HepG2 (cell line): ENCODE data around the gene ROS1. TPM values are rescaled to one million over a fixed set of nuclear protein-coding genes. Genes with fewer than 3 reads are reported as not detected.

ENCODE experiments used
- ATAC-seq: fragments of 200-7000 bp; cut with Tn5 transposase; 3 replicates; pipeline ENCODE4 v1.9.1; 2020; ENCODE audit warnings: mild to moderate bottlenecking, moderate library complexity
- BruUV-seq: library from RNA; stranded (reverse); fragments of 400-500 nt; replicated peaks from 2 replicates; lab custom pipeline; 2021; lab: Mats Ljungman, UMichigan
- CTCF ChIA-PET: fragments of 300-600 bp; formaldehyde crosslinking; extraction: SDS; loops from one replicate; lab custom pipeline; 2021; ENCODE audit warnings: low total read pairs, inconsistent platforms, low intra/inter-chr PET ratio; lab: Yijun Ruan, JAX
- POLR2A ChIA-PET: fragments of 350-600 bp; sonication (Branson Sonifier 250); formaldehyde crosslinking; loops from one replicate; lab custom pipeline; 2020; ENCODE audit warnings: antibody characterized with exemption, inconsistent platforms; lab: Yijun Ruan, JAX
- DNase-seq: peaks from one replicate; pipeline ENCODE4 v3.0.0-alpha.2; 2015; ENCODE audit warnings: low spot score
- FAIRE-seq: peaks from 3 replicates; lab custom pipeline; 2011; peaks lifted over from hg19 to GRCh38; lab: Jason Lieb, UNC
- H2AFZ ChIP-seq: one replicate; pipeline ENCODE4 v1.6.1; 2011; ENCODE audit warnings: low read length, inconsistent platforms
- H3K27ac ChIP-seq: fragments of 300-600 bp; 3 replicates; pipeline ENCODE4 v1.8.0; 2011; ENCODE audit warnings: mixed run types, mild to moderate bottlenecking, mixed read lengths, low read length, inconsistent platforms; ENCODE audit not compliant: insufficient read depth; ENCODE audit errors: extremely low read length
- H3K27me3 ChIP-seq, 2 experiments: fragments of 200-600 bp in 1 of 2; 2 replicates in 1 of 2; 3 replicates in 1 of 2; pipeline versions ENCODE4 v1.6.0 to v1.8.0; 2011; ENCODE audit warnings: low read length in 2 of 2, mild to moderate bottlenecking in 2 of 2, moderate library complexity in 2 of 2, inconsistent platforms in 1 of 2; ENCODE audit not compliant: insufficient read depth in 2 of 2, control insufficient read depth in 1 of 2
- H3K36me3 ChIP-seq, 2 experiments: fragments of 200-600 bp in 1 of 2; replicated peaks in 1 of 2; 2 replicates in 1 of 2; 3 replicates in 1 of 2; pipeline versions ENCODE4 v1.5.1 to v1.8.0; 2011; ENCODE audit warnings: low read length in 2 of 2, inconsistent platforms in 1 of 2; ENCODE audit not compliant: insufficient read depth in 2 of 2, control insufficient read depth in 1 of 2
- H3K4me1 ChIP-seq: 2 replicates; pipeline ENCODE4 v1.5.1; 2012; ENCODE audit warnings: low read length, inconsistent platforms; ENCODE audit not compliant: insufficient read depth
- H3K4me2 ChIP-seq: 2 replicates; pipeline ENCODE4 v1.6.0; 2011; ENCODE audit warnings: low read depth, low read length, inconsistent platforms
- H3K4me3 ChIP-seq, 3 experiments: fragments of 200-600 bp in 1 of 3; sonication (generic), shearing (Covaris generic) in 1 of 3; replicated peaks in 1 of 3; 2 replicates each; pipeline ENCODE4 v1.5.1; 2011 to 2016; ENCODE audit warnings: low read length in 3 of 3, inconsistent platforms in 2 of 3, low read depth in 2 of 3, mild to moderate bottlenecking in 2 of 3, control low read depth in 1 of 3, mixed read lengths in 1 of 3; ENCODE audit not compliant: insufficient read depth in 1 of 3
- H3K79me2 ChIP-seq: one replicate; pipeline ENCODE4 v1.6.1; 2011; ENCODE audit warnings: low read length, inconsistent platforms; ENCODE audit not compliant: insufficient read depth
- H3K9ac ChIP-seq: 2 replicates; pipeline ENCODE4 v1.6.0; 2011; ENCODE audit warnings: mild to moderate bottlenecking, low read depth, low read length, inconsistent platforms; ENCODE audit not compliant: insufficient read depth
- H3K9me3 ChIP-seq: 2 replicates; pipeline ENCODE4 v1.5.1; 2012; ENCODE audit warnings: mild to moderate bottlenecking, low read length
- H4K20me1 ChIP-seq: 2 replicates; pipeline ENCODE4 v1.6.0; 2011; ENCODE audit warnings: inconsistent platforms, mild to moderate bottlenecking, low read length, moderate library complexity; ENCODE audit not compliant: insufficient read depth
- KMT2A ChIP-seq: sonication (generic); formaldehyde crosslinking; IDR thresholded peaks from 2 replicates; pipeline ENCODE4 v1.4.0; 2020; ENCODE audit warnings: missing genetic modification reagents
- MYC ChIP-seq: sonication (generic); formaldehyde crosslinking; IDR thresholded peaks from 2 replicates; pipeline ENCODE4 v1.9.0; 2021; ENCODE audit warnings: missing genetic modification reagents, borderline replicate concordance
- PHF21A ChIP-seq: sonication (generic); formaldehyde crosslinking; IDR thresholded peaks from 2 replicates; pipeline ENCODE4 v1.5.0; 2020; ENCODE audit warnings: mild to moderate bottlenecking, missing genetic modification reagents
- POGZ ChIP-seq: sonication (generic); formaldehyde crosslinking; IDR thresholded peaks from 2 replicates; pipeline ENCODE4 v1.4.0; 2020; ENCODE audit warnings: mild to moderate bottlenecking, missing genetic modification reagents
- SNRNP70 ChIP-seq: fragments of 200-400 bp; formaldehyde crosslinking; IDR thresholded peaks from 2 replicates; pipeline ENCODE4 v1.6.1; 2017; ENCODE audit warnings: mild to moderate bottlenecking, low read depth, low read length, moderate library complexity
- TBL1XR1 ChIP-seq: fragments of 150-350 bp; IDR thresholded peaks from 2 replicates; pipeline ENCODE4 v1.6.1; 2014; ENCODE audit warnings: borderline replicate concordance, low read length; ENCODE audit not compliant: partially characterized antibody
- TBP ChIP-seq: sonication (generic); formaldehyde crosslinking; IDR thresholded peaks from 2 replicates; pipeline ENCODE4 v1.5.0; 2020; ENCODE audit warnings: missing genetic modification reagents
- TEAD3 ChIP-seq: optimal IDR thresholded peaks from 2 replicates; pipeline ENCODE3; 2016; ENCODE audit warnings: borderline replicate concordance
- ZBTB26 ChIP-seq: IDR thresholded peaks from 2 replicates; pipeline ENCODE4 v1.6.1; 2016; ENCODE audit warnings: missing compliant biosample characterization, missing genetic modification reagents, borderline replicate concordance
- ZNF263 ChIP-seq: sonication (generic); formaldehyde crosslinking; IDR thresholded peaks from 2 replicates; pipeline ENCODE4 v1.4.0; 2020; ENCODE audit warnings: missing genetic modification reagents
- ZNF546 ChIP-seq: sonication (generic); formaldehyde crosslinking; conservative IDR thresholded peaks from 2 replicates; pipeline ENCODE4 v1.8.1; 2023; ENCODE audit warnings: mild to moderate bottlenecking, missing genetic modification reagents
- ZNF614 ChIP-seq: IDR thresholded peaks from 2 replicates; pipeline ENCODE4 v1.6.1; 2018; ENCODE audit warnings: missing biosample characterization, missing genetic modification reagents, inconsistent platforms, borderline replicate concordance
- ZNF619 ChIP-seq: sonication (generic); formaldehyde crosslinking; IDR thresholded peaks from 2 replicates; pipeline ENCODE4 v1.4.0; 2020; ENCODE audit warnings: mild to moderate bottlenecking, missing genetic modification reagents
- WGBS: methylation state at CpG from one replicate; pipeline ENCODE4 v1.1.6; 2017; ENCODE audit warnings: low lambda C conversion rate; 5-methylcytosine and 5-hydroxymethylcytosine counted together
- in situ Hi-C: cut with HindIII; loops from 2 replicates; pipeline ENCODE4 v1.10.0; 2017; ENCODE audit warnings: low pct_unique_long_range_greater_than_20kb; ENCODE audit not compliant: extremely low pct_ligation_motif_present
- intact Hi-C: fragments of 100-400 bp; cut with micrococcal nuclease; formaldehyde crosslinking; loops from one replicate; pipeline ENCODE4 v1.10.0; 2022; ENCODE audit not compliant: unreplicated experiment
- polyA plus RNA-seq, 8 experiments: library from polyadenylated mRNA; depleted of rRNA in 3 of 8; stranded (reverse) in 7 of 8; unstranded in 1 of 8; fragments of >200 nt; fragmentation: Illumina TruSeq in 4 of 8; extraction: Trizol in 4 of 8; gene quantifications; 2 replicates each; pipeline versions ENCODE4 v1.2.1 to v1.2.3, GENCODE V29; 2011 to 2016; ENCODE audit warnings: low read depth in 4 of 8, missing spikeins in 1 of 8, mixed read lengths in 1 of 8; ENCODE audit not compliant: insufficient read depth in 1 of 8
- total RNA-seq, 5 experiments: library from RNA; depleted of rRNA; stranded (reverse); fragments of >200 nt; fragmentation: Illumina TruSeq; extraction: Trizol; gene quantifications; 2 replicates each; pipeline ENCODE4 v1.2.3, GENCODE V29; 2016; ENCODE audit warnings: low read depth in 1 of 5

ROS1 gene
- total and polyA plus RNA-seq, 2 of the 13 experiments (the other 11 are each of a cell fraction or from before 2014, with no cell fraction given) = not detected

- no peaks in the 10 kb centered on the region for H3K27me3 ChIP-seq
- WGBS = no CpG with 5 or more reads among the region's 7 CpGs
- ChIA-PET CTCF (no interaction called here), POLR2A (no interaction called here)
- H3K27ac ChIP-seq = no peak overlapping the region
- H3K4me2 ChIP-seq = no peak overlapping the region
- H4K20me1 ChIP-seq = no peaks in the 10 kb centered on the region
- no peaks in the 10 kb centered on the region for H3K36me3 ChIP-seq
- H3K79me2 ChIP-seq = no peaks in the 10 kb centered on the region
- TF ChIP-seq ZNF546 (no peak), SNRNP70 (no peak), TEAD3 (CRISPR knock-in tag) (no peak), POGZ (CRISPR knock-in tag) (no peak), ZNF619 (no peak), PHF21A (CRISPR knock-in tag) (no peak), MYC (CRISPR knock-in tag) (no peak), ZNF263 (CRISPR knock-in tag) (no peak), TBP (CRISPR knock-in tag) (no peak), TBL1XR1 (no peak), ZBTB26 (no peak), ZNF614 (CRISPR knock-in tag) (no peak), KMT2A (no peak)
- intact Hi-C loops (no loop called here), in situ Hi-C loops (no loop called here)
- H3K9ac ChIP-seq = no peak overlapping the region
- DNase-seq = no peak
- H2AFZ ChIP-seq = no peak overlapping the region
- H3K9me3 ChIP-seq = no peaks in the 10 kb centered on the region
- ATAC-seq = no peak
- FAIRE-seq = no peak
- no TSS peak for BruUV-seq
- no peak overlapping the region for H3K4me3 ChIP-seq
- no peaks in the 10 kb centered on the region for H3K4me1 ChIP-seq
Measured at GRCh38 chr6:117329926-117330325, 95.8 kb downstream of the ROS1 start.
